GM18909 (cell line): ENCODE measurements around the gene OTOGL.
A peak's percentile ranks its signal among the peaks of the same experiment; 100 is the strongest.
"Not testable (repeated sequence)": the region's sequence is repeated elsewhere in the genome, so short reads cannot be mapped to it uniquely, and the experiment has no call there.

ENCODE experiments used
- ATAC-seq: cut with Tn5 transposase; IDR thresholded peaks from one replicate; pipeline ENCODE4 v1.9.1; 2021; ENCODE audit warnings: mild to moderate bottlenecking; ENCODE audit not compliant: unreplicated experiment, poor library complexity

Gene OTOGL

GRCh38 chr12:80269803-80270552 is 170.6 kb downstream of the OTOGL start:
- ATAC-seq: peak; percentile 59

GRCh38 chr12:80271780-80272179 is 172.4 kb downstream of the OTOGL start:
- ATAC-seq: no peak

GRCh38 chr12:80272387-80272915 is 173.1 kb downstream of the OTOGL start:
- no peak for ATAC-seq

- ATAC-seq: no peak
Observed at GRCh38 chr12:80273144-80273543, 173.8 kb downstream of the OTOGL start.

GRCh38 chr12:80277732-80278131 is 178.4 kb downstream of the OTOGL start:
- ATAC-seq: no peak

- no peak for ATAC-seq
Observed at GRCh38 chr12:80282226-80282625, 182.9 kb downstream of the OTOGL start.

GRCh38 chr12:80282761-80283160 is 183.4 kb downstream of the OTOGL start:
- ATAC-seq: no peak

GRCh38 chr12:80291108-80291754 is 191.9 kb downstream of the OTOGL start:
- ATAC-seq: peak; percentile 60

GRCh38 chr12:80293347-80293746 is 194.0 kb downstream of the OTOGL start:
- peak; percentile 47 for ATAC-seq

- peak; percentile 81 for ATAC-seq
Observed at GRCh38 chr12:80293759-80294158, 194.4 kb downstream of the OTOGL start.

- ATAC-seq: no peak
Observed at GRCh38 chr12:80299219-80299618, 199.9 kb downstream of the OTOGL start.

GRCh38 chr12:80299976-80300375 is 200.6 kb downstream of the OTOGL start:
- peak; percentile 79 for ATAC-seq

- ATAC-seq: not testable (repeated sequence)
Observed at GRCh38 chr12:80307436-80307835, 208.1 kb downstream of the OTOGL start.

GRCh38 chr12:80313209-80313608 is 213.9 kb downstream of the OTOGL start:
- no peak for ATAC-seq

- ATAC-seq: no peak
Observed at GRCh38 chr12:80314741-80315140, 215.4 kb downstream of the OTOGL start.

- ATAC-seq: no peak
Observed at GRCh38 chr12:80316222-80316621, 216.9 kb downstream of the OTOGL start.

GRCh38 chr12:80317307-80317706 is 218.0 kb downstream of the OTOGL start:
- ATAC-seq: no peak

- no peak for ATAC-seq
Observed at GRCh38 chr12:80317899-80318298, 218.6 kb downstream of the OTOGL start.

GRCh38 chr12:80320121-80320678 is 220.9 kb downstream of the OTOGL start:
- no peak for ATAC-seq

GRCh38 chr12:80321653-80322052 is 222.3 kb downstream of the OTOGL start:
- ATAC-seq: no peak
